ENCODE data around the gene GRB10.

DNA sequence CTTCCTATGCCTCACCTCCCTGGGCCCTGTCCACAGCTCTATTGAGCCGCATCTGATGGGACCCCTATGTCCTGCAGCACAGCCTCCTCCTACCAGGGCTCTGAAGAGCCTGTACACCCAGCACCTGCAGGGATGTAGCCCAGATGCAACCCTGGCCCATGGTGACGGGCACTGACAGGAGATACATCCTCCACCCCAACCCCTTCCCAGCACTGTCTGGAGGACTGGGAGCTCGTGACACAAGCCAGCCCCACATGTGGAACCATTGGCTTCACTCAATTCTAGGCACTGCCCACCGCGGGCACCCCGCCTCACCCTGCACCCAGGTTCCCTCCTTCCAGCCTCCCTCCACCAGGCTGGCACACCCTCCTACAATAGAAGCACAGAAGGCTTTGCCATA, 2.6 kb upstream of the GRB10 start:
- TF ChIP-seq, protein P1, sequence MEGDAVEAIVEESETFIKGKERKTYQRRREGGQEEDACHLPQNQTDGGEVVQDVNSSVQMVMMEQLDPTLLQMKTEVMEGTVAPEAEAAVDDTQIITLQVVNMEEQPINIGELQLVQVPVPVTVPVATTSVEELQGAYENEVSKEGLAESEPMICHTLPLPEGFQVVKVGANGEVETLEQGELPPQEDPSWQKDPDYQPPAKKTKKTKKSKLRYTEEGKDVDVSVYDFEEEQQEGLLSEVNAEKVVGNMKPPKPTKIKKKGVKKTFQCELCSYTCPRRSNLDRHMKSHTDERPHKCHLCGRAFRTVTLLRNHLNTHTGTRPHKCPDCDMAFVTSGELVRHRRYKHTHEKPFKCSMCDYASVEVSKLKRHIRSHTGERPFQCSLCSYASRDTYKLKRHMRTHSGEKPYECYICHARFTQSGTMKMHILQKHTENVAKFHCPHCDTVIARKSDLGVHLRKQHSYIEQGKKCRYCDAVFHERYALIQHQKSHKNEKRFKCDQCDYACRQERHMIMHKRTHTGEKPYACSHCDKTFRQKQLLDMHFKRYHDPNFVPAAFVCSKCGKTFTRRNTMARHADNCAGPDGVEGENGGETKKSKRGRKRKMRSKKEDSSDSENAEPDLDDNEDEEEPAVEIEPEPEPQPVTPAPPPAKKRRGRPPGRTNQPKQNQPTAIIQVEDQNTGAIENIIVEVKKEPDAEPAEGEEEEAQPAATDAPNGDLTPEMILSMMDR (IDR thresholded peaks at IDR 0.05) = no peak
- TF ChIP-seq POLR2A (IDR thresholded peaks at IDR 0.05) = no peak
- TF ChIP-seq EP300 (IDR thresholded peaks at IDR 0.05) = no peak

Data from gastroesophageal sphincter (tissue), 3 donors.